Adrenal gland (tissue), 5 donors: ENCODE results near the gene TMEM39B.

Experiments
- POLR2A ChIP-seq, 2 donors: fragments of 450-650 bp; IDR thresholded peaks; one replicate each; pipeline ENCODE4 v1.6.1; 2017; ENCODE audit warnings: antibody characterized with exemption in 2 of 2, mild to moderate bottlenecking in 2 of 2, moderate library complexity in 1 of 2
- TF ChIP-seq, protein P1 (sequence below), 6 experiments: fragments of 450-650 bp in 4 of 6; fragments of 200-600 bp in 2 of 6; sonication (generic) in 1 of 6; IDR thresholded peaks; 1 replicate in 5 of 6; 2 replicates in 1 of 6; pipeline versions ENCODE4 v1.5.1 to v1.8.0; 2016 to 2021; ENCODE audit warnings: antibody characterized with exemption in 6 of 6, mild to moderate bottlenecking in 2 of 6, moderate library complexity in 1 of 6
- donor health status: DM: no; HTN: no; CAD: no.

DNA sequence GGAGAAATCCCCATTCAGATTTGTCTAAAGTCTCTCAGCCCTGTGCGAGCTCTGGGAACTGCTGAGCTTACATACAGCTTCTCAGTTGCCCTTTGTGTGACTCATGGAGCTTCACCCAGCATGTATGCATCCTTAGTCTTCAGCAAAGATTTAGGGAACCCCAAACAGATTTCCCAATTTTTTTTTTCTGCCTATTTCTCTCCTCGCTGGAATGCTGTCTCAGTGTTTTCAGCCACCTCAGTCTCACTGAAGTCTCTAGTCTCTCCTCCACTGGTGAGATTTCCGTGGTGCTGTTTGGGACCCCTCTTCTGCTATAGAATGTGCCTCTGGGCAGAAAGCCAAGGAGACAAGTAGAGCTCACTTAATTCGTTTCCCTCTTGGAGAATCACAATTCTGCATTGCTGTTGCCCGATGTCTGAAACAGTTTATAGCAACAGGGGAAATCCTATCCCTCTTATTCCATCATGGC is 78.6 kb downstream of the TMEM39B start:
- TF ChIP-seq, protein P1, sequence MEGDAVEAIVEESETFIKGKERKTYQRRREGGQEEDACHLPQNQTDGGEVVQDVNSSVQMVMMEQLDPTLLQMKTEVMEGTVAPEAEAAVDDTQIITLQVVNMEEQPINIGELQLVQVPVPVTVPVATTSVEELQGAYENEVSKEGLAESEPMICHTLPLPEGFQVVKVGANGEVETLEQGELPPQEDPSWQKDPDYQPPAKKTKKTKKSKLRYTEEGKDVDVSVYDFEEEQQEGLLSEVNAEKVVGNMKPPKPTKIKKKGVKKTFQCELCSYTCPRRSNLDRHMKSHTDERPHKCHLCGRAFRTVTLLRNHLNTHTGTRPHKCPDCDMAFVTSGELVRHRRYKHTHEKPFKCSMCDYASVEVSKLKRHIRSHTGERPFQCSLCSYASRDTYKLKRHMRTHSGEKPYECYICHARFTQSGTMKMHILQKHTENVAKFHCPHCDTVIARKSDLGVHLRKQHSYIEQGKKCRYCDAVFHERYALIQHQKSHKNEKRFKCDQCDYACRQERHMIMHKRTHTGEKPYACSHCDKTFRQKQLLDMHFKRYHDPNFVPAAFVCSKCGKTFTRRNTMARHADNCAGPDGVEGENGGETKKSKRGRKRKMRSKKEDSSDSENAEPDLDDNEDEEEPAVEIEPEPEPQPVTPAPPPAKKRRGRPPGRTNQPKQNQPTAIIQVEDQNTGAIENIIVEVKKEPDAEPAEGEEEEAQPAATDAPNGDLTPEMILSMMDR (IDR thresholded peaks at IDR 0.05), result no peak
- TF ChIP-seq POLR2A (IDR thresholded peaks at IDR 0.05), result no peak
